Measurements from ENCODE around the gene ABCD3. TPM values are rescaled to one million over a fixed set of nuclear protein-coding genes. Genes with fewer than 3 reads are reported as not detected.

The ABCD3 gene
- polyA plus RNA-seq, 1 of the 3 experiments (the other 2 are of a cell fraction) = 6.5 TPM

GRCh38 chr1:94514095-94514727 lies 96.0 kb downstream of the ABCD3 start:
- H3K4me2 ChIP-seq = no peak overlapping the region
- no peaks in the 10 kb centered on the region; a peak in 2 of 4 replicates for H3K4me1 ChIP-seq (ENCODE audit: control insufficient read depth in 1 of 2, insufficient read depth in 2 of 2, low read depth in 1 of 2, low read length in 1 of 2)
- H3K9me2 ChIP-seq = no peaks in the 10 kb centered on the region
- H3K36me3 ChIP-seq (replicated peaks in 1 of 2; ENCODE audit: control insufficient read depth in 1 of 2, insufficient read depth in 2 of 2, low read length in 1 of 2) = peaks cover 16 to 24% of the 10 kb centered on the region in 2 experiments
- no peak overlapping the region for H3K9ac ChIP-seq
- WGBS (ENCODE audit: low lambda C conversion rate) = 94% methylated on average over 2 of the region's 2 CpGs
- no peak overlapping the region for H2AFZ ChIP-seq (ENCODE audit: low read depth)
- no peak overlapping the region; a peak in 1 of 4 replicates for H3K4me3 ChIP-seq (ENCODE audit: low read depth in 2 of 2, low read length in 1 of 2)
- H3K27ac ChIP-seq (ENCODE audit: low read depth in 2 of 2, low read length in 1 of 2) = no peak overlapping the region
- CTCF ChIA-PET = interaction anchor here (0.7 to 6.0 kb wide), 20 partner anchors 9 to 529 kb away, joined by 3 to 82 read pairs (median 4); partner anchors contain the start of gene F3
- no peaks in the 10 kb centered on the region for H3K9me3 ChIP-seq
- H3F3A ChIP-seq (replicated peaks; ENCODE audit: insufficient read depth) = peaks cover 7% of the 10 kb centered on the region
- no peaks in the 10 kb centered on the region for H3K79me2 ChIP-seq (ENCODE audit: insufficient read depth)
- H4K20me1 ChIP-seq (ENCODE audit: insufficient read depth) = no peaks in the 10 kb centered on the region
- peak; percentile 20 for DNase-seq
- no peaks in the 10 kb centered on the region for H3K27me3 ChIP-seq (ENCODE audit: insufficient read depth)
- POLR2A ChIA-PET = no interaction called here
- no peak for TF ChIP-seq YY1 (IDR thresholded peaks at IDR 0.05; ENCODE audit: low read depth)
- TF ChIP-seq SMC3 (IDR thresholded peaks at IDR 0.05; ENCODE audit: low read depth, low read length) = peak; percentile 55
- peak; percentile 78 for TF ChIP-seq RAD21 (IDR thresholded peaks at IDR 0.05; ENCODE audit: low read length)
- no peak for TF ChIP-seq NRF1 (IDR thresholded peaks at IDR 0.05; ENCODE audit: low read depth, low read length)
- TF ChIP-seq TEAD4 (IDR thresholded peaks at IDR 0.05; ENCODE audit: borderline replicate concordance, insufficient read depth) = no peak
- peak; percentile 81 for TF ChIP-seq CTCF (IDR thresholded peaks at IDR 0.05)

GRCh38 chr1:94515296-94515947 lies 97.2 kb downstream of the ABCD3 start:
- 95% methylated on average over 1 of the region's 1 CpG for WGBS (ENCODE audit: low lambda C conversion rate)
- Histone ChIP-seq H3K27me3 (ENCODE audit: insufficient read depth) (no peaks in the 10 kb centered on the region), H3K36me3 (replicated peaks in 1 of 2; ENCODE audit: control insufficient read depth in 1 of 2, insufficient read depth in 2 of 2, low read length in 1 of 2) (peaks cover 21 to 26% of the 10 kb centered on the region in 2 experiments), H3K79me2 (ENCODE audit: insufficient read depth) (no peaks in the 10 kb centered on the region), H3K27ac (ENCODE audit: low read depth in 2 of 2, low read length in 1 of 2) (no peak overlapping the region), H3K4me1 (ENCODE audit: control insufficient read depth in 1 of 2, insufficient read depth in 2 of 2, low read depth in 1 of 2, low read length in 1 of 2) (no peaks in the 10 kb centered on the region; a peak in 2 of 4 replicates), H3F3A (replicated peaks; ENCODE audit: insufficient read depth) (peaks cover 7% of the 10 kb centered on the region), H3K4me3 (ENCODE audit: low read depth in 2 of 2, low read length in 1 of 2) (no peak overlapping the region), H3K9me3 (no peaks in the 10 kb centered on the region), H4K20me1 (ENCODE audit: insufficient read depth) (no peaks in the 10 kb centered on the region), H3K9ac (no peak overlapping the region), H3K9me2 (no peaks in the 10 kb centered on the region), H3K4me2 (no peak overlapping the region), H2AFZ (ENCODE audit: low read depth) (no peak overlapping the region)
- no peak for TF ChIP-seq REST (IDR thresholded peaks at IDR 0.05; ENCODE audit: low read depth, low read length)
- TF ChIP-seq, protein P1, sequence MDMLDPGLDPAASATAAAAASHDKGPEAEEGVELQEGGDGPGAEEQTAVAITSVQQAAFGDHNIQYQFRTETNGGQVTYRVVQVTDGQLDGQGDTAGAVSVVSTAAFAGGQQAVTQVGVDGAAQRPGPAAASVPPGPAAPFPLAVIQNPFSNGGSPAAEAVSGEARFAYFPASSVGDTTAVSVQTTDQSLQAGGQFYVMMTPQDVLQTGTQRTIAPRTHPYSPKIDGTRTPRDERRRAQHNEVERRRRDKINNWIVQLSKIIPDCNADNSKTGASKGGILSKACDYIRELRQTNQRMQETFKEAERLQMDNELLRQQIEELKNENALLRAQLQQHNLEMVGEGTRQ (IDR thresholded peaks at IDR 0.05; ENCODE audit: borderline replicate concordance, low read depth, low read length) = no peak
- no peak for TF ChIP-seq JUND (IDR thresholded peaks at IDR 0.05)
- TF ChIP-seq FOXM1 (IDR thresholded peaks at IDR 0.05; ENCODE audit: low read depth) = no peak
- TF ChIP-seq TAF1 (IDR thresholded peaks at IDR 0.05; ENCODE audit: borderline replicate concordance, low read depth, low read length) = no peak
- no peak for DNase-seq
- ChIA-PET POLR2A (no interaction called here), CTCF (interaction anchor here (0.5 to 6.0 kb wide), 12 partner anchors 14 to 528 kb away, joined by 3 to 82 read pairs (median 4); no protein-coding TSS in a partner anchor)
